Measurements from ENCODE around the gene GRID1. TPM values are rescaled to one million over a fixed set of nuclear protein-coding genes. Genes with fewer than 3 reads are reported as not detected.

Gene GRID1
- total and polyA plus RNA-seq, 5 donors, result 0.06 to 1.8 (median 0.29) TPM

GRCh38 chr10:86057708-86058107 lies 308.9 kb downstream of the GRID1 start:
- DNase-seq (no peak), ATAC-seq (peak; percentile 48 to 58)
- 53% methylated on average over 5 of the region's 5 CpGs for WGBS
- Histone ChIP-seq H3K27ac (ENCODE audit: low read length) (no peak overlapping the region), H3K27me3 (ENCODE audit: control insufficient read depth, insufficient read depth) (no peaks in the 10 kb centered on the region), H3K4me3 (ENCODE audit: low read length) (no peak overlapping the region), H3K4me1 (ENCODE audit: control insufficient read depth, insufficient read depth, low read length) (no peaks in the 10 kb centered on the region), H3K9me3 (ENCODE audit: control insufficient read depth, low read length) (no peaks in the 10 kb centered on the region)
- intact Hi-C loops (cut with DNase I), result no loop called here

GRCh38 chr10:86056672-86057071 lies 309.9 kb downstream of the GRID1 start:
- intact Hi-C loops (cut with DNase I), result no loop called here
- DNase-seq, result no peak
- no peak for ATAC-seq
- H3K4me3 ChIP-seq (ENCODE audit: low read length), result no peak overlapping the region
- WGBS, result 86% methylated on average over 6 of the region's 6 CpGs
- no peak overlapping the region for H3K27ac ChIP-seq (ENCODE audit: low read length)
- H3K4me1 ChIP-seq (ENCODE audit: control insufficient read depth, insufficient read depth, low read length), result no peaks in the 10 kb centered on the region
- H3K27me3 ChIP-seq (ENCODE audit: control insufficient read depth, insufficient read depth), result no peaks in the 10 kb centered on the region
- no peaks in the 10 kb centered on the region for H3K9me3 ChIP-seq (ENCODE audit: control insufficient read depth, low read length)

DNA sequence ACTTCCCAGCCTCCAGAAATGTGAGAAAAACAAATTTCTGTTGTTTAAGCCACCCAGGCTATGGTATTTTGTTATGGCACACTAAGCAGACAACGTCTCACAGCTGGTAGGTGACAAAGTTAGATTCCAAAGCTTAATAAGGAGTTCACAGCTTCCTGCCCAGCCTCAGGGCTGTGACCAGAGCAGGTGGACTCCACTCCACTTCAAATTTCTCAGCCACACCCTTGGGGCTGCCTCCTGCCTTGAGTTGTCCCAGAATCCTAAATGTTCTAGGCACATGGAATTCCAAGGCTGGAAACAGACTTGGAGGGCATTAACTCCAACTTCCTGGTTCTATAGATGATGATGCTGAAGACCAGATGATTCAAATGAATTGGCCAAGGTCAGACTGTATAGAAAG lies 310.7 kb downstream of the GRID1 start:
- no peak for DNase-seq
- no peaks in the 10 kb centered on the region for H3K27me3 ChIP-seq (ENCODE audit: control insufficient read depth, insufficient read depth)
- no peak for ATAC-seq
- H3K4me3 ChIP-seq (ENCODE audit: low read length), result no peak overlapping the region
- no peaks in the 10 kb centered on the region for H3K9me3 ChIP-seq (ENCODE audit: control insufficient read depth, low read length)
- H3K27ac ChIP-seq (ENCODE audit: low read length), result no peak overlapping the region
- 45% methylated on average over 1 of the region's 1 CpG for WGBS
- intact Hi-C loops (cut with DNase I), result no loop called here
- no peaks in the 10 kb centered on the region for H3K4me1 ChIP-seq (ENCODE audit: control insufficient read depth, insufficient read depth, low read length)

DNA sequence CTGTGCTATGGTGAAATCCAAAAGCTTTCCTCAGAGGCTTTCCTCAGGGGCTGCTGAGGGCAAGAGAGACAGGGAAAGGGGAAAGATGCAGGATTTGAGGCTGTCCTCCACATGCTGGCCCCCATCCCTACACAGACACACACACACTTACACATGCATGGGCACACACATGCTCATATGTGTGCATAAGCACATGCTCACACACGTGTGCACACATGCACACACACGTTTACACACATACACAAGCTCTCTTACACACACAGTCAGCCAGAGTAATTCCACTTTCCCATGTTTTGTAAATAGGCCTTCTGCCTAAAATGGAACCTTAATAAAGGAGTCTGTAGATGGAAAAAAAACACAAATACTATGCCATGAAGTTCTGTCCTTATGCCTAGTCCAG lies 312.9 kb downstream of the GRID1 start:
- intact Hi-C loops (cut with DNase I), result no loop called here
- no peak overlapping the region for H3K4me3 ChIP-seq (ENCODE audit: low read length)
- 73% methylated on average over 2 of the region's 2 CpGs for WGBS
- no peaks in the 10 kb centered on the region for H3K27me3 ChIP-seq (ENCODE audit: control insufficient read depth, insufficient read depth)
- no peak overlapping the region for H3K27ac ChIP-seq (ENCODE audit: low read length)
- no peaks in the 10 kb centered on the region for H3K9me3 ChIP-seq (ENCODE audit: control insufficient read depth, low read length)
- DNase-seq (no peak), ATAC-seq (no peak)
- H3K4me1 ChIP-seq (ENCODE audit: control insufficient read depth, insufficient read depth, low read length), result no peaks in the 10 kb centered on the region

GRCh38 chr10:86051586-86051985 lies 315.0 kb downstream of the GRID1 start:
- 73% methylated on average over 3 of the region's 3 CpGs for WGBS
- no peak overlapping the region for H3K27ac ChIP-seq (ENCODE audit: low read length)
- H3K9me3 ChIP-seq (ENCODE audit: control insufficient read depth, low read length), result no peaks in the 10 kb centered on the region
- DNase-seq (no peak), ATAC-seq (no peak)
- H3K27me3 ChIP-seq (ENCODE audit: control insufficient read depth, insufficient read depth), result no peaks in the 10 kb centered on the region
- intact Hi-C loops (cut with DNase I), result no loop called here
- H3K4me1 ChIP-seq (ENCODE audit: control insufficient read depth, insufficient read depth, low read length), result no peaks in the 10 kb centered on the region
- no peak overlapping the region for H3K4me3 ChIP-seq (ENCODE audit: low read length)

GRCh38 chr10:86049442-86049841 lies 317.2 kb downstream of the GRID1 start:
- Histone ChIP-seq H3K27me3 (ENCODE audit: control insufficient read depth, insufficient read depth) (no peaks in the 10 kb centered on the region), H3K4me3 (ENCODE audit: low read length) (no peak overlapping the region), H3K27ac (ENCODE audit: low read length) (no peak overlapping the region), H3K4me1 (ENCODE audit: control insufficient read depth, insufficient read depth, low read length) (no peaks in the 10 kb centered on the region), H3K9me3 (ENCODE audit: control insufficient read depth, low read length) (no peaks in the 10 kb centered on the region)
- 75% methylated on average over 4 of the region's 4 CpGs for WGBS
- intact Hi-C loops (cut with DNase I), result no loop called here
- DNase-seq (no peak), ATAC-seq (no peak)

DNA sequence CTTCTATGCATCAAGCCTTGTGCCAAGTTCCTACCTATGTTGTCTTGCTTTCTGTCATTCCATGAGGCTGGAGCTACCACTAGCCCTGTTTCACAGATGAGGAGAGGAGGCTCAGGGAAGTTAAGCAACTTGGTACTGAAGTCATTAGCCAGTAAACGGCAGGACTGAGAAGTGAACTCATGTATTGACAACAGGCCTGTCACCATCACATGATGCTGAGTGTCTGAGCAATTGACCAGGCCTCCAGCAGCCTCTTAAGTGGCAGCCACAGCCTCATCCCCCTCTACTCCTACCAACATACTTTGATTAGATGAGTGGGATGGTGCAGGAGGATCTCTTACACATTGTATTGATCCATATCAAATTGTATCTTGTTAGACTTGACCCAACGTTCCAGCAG lies 317.6 kb downstream of the GRID1 start:
- ATAC-seq (no peak), DNase-seq (no peak)
- H3K27ac ChIP-seq (ENCODE audit: low read length), result no peak overlapping the region
- 51% methylated on average over 2 of the region's 2 CpGs for WGBS
- no peak overlapping the region for H3K4me3 ChIP-seq (ENCODE audit: low read length)
- intact Hi-C loops (cut with DNase I), result no loop called here
- no peaks in the 10 kb centered on the region for H3K27me3 ChIP-seq (ENCODE audit: control insufficient read depth, insufficient read depth)
- H3K9me3 ChIP-seq (ENCODE audit: control insufficient read depth, low read length), result no peaks in the 10 kb centered on the region
- no peaks in the 10 kb centered on the region for H3K4me1 ChIP-seq (ENCODE audit: control insufficient read depth, insufficient read depth, low read length)

DNA sequence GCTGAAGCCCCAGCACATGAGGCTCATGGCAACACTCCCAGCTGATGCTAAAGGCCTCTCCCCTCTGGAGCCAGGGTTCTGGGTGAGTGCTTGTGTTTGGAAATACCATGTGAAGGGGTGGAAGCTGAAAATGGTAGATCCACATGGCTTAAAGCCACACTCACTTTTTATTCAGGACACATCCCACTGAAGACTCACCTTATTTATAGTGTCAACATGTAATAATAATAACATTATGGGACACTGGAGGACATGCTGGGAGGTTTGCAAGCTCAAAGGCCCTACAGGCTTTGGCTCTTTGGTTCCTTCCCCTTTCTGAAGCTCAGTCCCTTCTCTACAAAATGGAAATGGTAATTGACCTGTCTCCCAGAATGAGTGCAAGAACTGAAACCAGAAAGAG lies 318.0 kb downstream of the GRID1 start:
- DNase-seq, result no peak
- intact Hi-C loops (cut with DNase I), result no loop called here
- no peak for ATAC-seq
- no peak overlapping the region for H3K27ac ChIP-seq (ENCODE audit: low read length)
- no peaks in the 10 kb centered on the region for H3K4me1 ChIP-seq (ENCODE audit: control insufficient read depth, insufficient read depth, low read length)
- H3K27me3 ChIP-seq (ENCODE audit: control insufficient read depth, insufficient read depth), result no peaks in the 10 kb centered on the region
- no peaks in the 10 kb centered on the region for H3K9me3 ChIP-seq (ENCODE audit: control insufficient read depth, low read length)
- H3K4me3 ChIP-seq (ENCODE audit: low read length), result no peak overlapping the region

GRCh38 chr10:86047588-86047987 lies 319.0 kb downstream of the GRID1 start:
- no peak for DNase-seq
- 81% methylated on average over 7 of the region's 7 CpGs for WGBS
- Histone ChIP-seq H3K9me3 (ENCODE audit: control insufficient read depth, low read length) (no peaks in the 10 kb centered on the region), H3K27ac (ENCODE audit: low read length) (no peak overlapping the region), H3K4me3 (ENCODE audit: low read length) (no peak overlapping the region), H3K4me1 (ENCODE audit: control insufficient read depth, insufficient read depth, low read length) (no peaks in the 10 kb centered on the region), H3K27me3 (ENCODE audit: control insufficient read depth, insufficient read depth) (no peaks in the 10 kb centered on the region)
- no peak for ATAC-seq
- intact Hi-C loops (cut with DNase I), result no loop called here

DNA sequence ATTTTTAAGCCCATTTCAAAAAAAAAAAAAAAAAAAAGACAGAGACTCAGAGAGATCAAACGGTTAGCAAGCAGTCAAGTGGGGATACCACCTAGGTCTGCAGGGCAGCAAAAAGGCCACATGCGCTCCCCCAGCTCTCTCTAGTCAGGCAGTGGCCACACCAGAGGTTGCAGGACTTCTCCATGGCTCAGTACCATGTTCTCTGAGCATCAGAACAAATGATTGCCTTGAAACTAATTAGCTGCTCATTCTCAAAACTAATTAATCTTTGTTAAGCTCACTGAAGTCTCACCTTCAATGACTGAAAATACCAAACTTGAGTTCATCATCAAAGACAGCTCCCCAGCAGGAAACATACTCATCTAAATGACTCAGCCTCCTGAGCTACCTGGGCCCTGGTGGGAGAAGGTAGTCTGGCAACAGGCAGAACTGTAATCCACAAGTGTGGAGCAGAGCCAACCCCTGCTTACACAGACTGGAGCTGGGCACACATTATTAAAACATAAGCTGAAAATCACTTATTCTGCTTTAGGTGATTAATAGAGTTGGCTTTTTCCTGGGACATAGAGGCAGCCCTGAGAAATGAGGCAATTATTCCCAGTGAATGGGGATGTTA lies 319.6 kb downstream of the GRID1 start:
- no peaks in the 10 kb centered on the region for H3K9me3 ChIP-seq (ENCODE audit: control insufficient read depth, low read length)
- DNase-seq (no peak), ATAC-seq (no peak)
- no peak overlapping the region for H3K27ac ChIP-seq (ENCODE audit: low read length)
- intact Hi-C loops (cut with DNase I), result no loop called here
- H3K27me3 ChIP-seq (ENCODE audit: control insufficient read depth, insufficient read depth), result no peaks in the 10 kb centered on the region
- H3K4me1 ChIP-seq (ENCODE audit: control insufficient read depth, insufficient read depth, low read length), result no peaks in the 10 kb centered on the region
- no peak overlapping the region for H3K4me3 ChIP-seq (ENCODE audit: low read length)
- 82% methylated on average over 2 of the region's 2 CpGs for WGBS

DNA sequence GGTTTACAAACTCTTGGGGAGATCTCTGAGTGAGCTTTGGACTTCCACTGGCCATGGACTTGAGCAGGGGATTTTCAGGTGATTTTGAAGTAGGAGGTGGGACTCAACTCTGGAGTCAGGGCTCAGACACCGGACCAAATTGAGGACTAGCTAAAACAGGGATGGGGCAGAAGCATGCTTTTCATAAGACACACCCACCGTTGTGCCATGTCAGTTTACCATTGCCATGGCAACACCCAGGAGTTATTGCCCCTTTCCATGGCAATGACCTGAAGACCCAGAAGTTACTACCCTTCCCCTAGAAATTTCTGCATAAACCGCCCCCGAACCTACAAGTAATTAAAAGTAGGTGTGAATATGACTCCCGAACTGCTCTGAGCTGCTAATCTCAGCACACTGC lies 320.7 kb downstream of the GRID1 start:
- intact Hi-C loops (cut with DNase I), result no loop called here
- DNase-seq, result no peak
- Histone ChIP-seq H3K27me3 (ENCODE audit: control insufficient read depth, insufficient read depth) (no peaks in the 10 kb centered on the region), H3K27ac (ENCODE audit: low read length) (no peak overlapping the region), H3K4me1 (ENCODE audit: control insufficient read depth, insufficient read depth, low read length) (no peaks in the 10 kb centered on the region), H3K4me3 (ENCODE audit: low read length) (no peak overlapping the region), H3K9me3 (ENCODE audit: control insufficient read depth, low read length) (no peaks in the 10 kb centered on the region)
- WGBS, result 83% methylated on average over 5 of the region's 5 CpGs
- no peak for ATAC-seq

DNA sequence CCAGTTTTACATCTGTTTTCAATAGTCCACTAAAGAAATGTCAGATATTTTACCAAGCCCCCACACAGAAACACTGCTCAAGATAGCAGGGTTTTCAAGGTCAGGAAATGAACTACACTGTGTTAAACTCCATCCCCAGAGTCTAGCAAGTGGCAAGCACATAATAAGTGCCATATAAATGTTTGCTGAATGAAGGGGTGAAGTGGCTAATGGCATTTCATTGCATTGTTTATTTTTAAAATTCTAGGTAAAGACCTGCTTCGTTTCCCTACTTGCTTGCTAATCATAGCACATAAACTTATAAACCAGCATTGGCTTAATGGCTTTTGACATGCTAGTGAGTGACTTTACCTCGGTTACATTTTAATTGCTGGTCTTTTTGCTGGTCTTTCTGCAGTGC lies 322.6 kb downstream of the GRID1 start:
- 74% methylated on average over 2 of the region's 2 CpGs for WGBS
- no peaks in the 10 kb centered on the region for H3K9me3 ChIP-seq (ENCODE audit: control insufficient read depth, low read length)
- DNase-seq (no peak), ATAC-seq (no peak)
- H3K4me3 ChIP-seq (ENCODE audit: low read length), result no peak overlapping the region
- no peaks in the 10 kb centered on the region for H3K4me1 ChIP-seq (ENCODE audit: control insufficient read depth, insufficient read depth, low read length)
- intact Hi-C loops (cut with DNase I), result no loop called here
- no peaks in the 10 kb centered on the region for H3K27me3 ChIP-seq (ENCODE audit: control insufficient read depth, insufficient read depth)
- no peak overlapping the region for H3K27ac ChIP-seq (ENCODE audit: low read length)
